H1 (cell line): Measurements from ENCODE around the gene KRTAP19-5. TPM values are rescaled to one million over a fixed set of nuclear protein-coding genes. Genes with fewer than 3 reads are reported as not detected.

ENCODE experiments used
- SP4 ChIP-seq: IDR thresholded peaks from 2 replicates; pipeline ENCODE4 v1.6.1; 2012; ENCODE audit warnings: low read length, inconsistent platforms
- polyA plus RNA-seq, 7 experiments: library from polyadenylated mRNA; depleted of rRNA in 3 of 7; stranded (reverse) in 5 of 7; unstranded in 2 of 7; fragments of >200 nt in 5 of 7; fragments of 200-250 nt in 2 of 7; gene quantifications; 1 replicate in 5 of 7; 2 replicates in 1 of 7; 4 replicates in 1 of 7; pipeline versions ENCODE4 v1.2.1 to v1.2.3, GENCODE V29; 2011 to 2013; ENCODE audit warnings: missing spikeins in 2 of 7, mixed read lengths in 2 of 7
- total RNA-seq: library from RNA; stranded (reverse); fragmentation: NEBNext Ultra II Directional; extraction: Animal tissue kit (Norgen Biotek cat#: 25700); gene quantifications from 2 replicates; pipeline ENCODE4 v1.2.1, GENCODE V29; 2021
- TF ChIP-seq, protein P1 (sequence below): fragments of 300-600 bp; sonication (generic); IDR thresholded peaks from 2 replicates; pipeline ENCODE4 v1.7.1; 2012; ENCODE audit warnings: low read length, moderate library complexity, mild to moderate bottlenecking, inconsistent platforms; ENCODE audit not compliant: insufficient replicate concordance

KRTAP19-5 gene
- total and polyA plus RNA-seq, 2 of the 8 experiments (the other 6 are each of a cell fraction or from before 2014, with no cell fraction given), result not detected

DNA sequence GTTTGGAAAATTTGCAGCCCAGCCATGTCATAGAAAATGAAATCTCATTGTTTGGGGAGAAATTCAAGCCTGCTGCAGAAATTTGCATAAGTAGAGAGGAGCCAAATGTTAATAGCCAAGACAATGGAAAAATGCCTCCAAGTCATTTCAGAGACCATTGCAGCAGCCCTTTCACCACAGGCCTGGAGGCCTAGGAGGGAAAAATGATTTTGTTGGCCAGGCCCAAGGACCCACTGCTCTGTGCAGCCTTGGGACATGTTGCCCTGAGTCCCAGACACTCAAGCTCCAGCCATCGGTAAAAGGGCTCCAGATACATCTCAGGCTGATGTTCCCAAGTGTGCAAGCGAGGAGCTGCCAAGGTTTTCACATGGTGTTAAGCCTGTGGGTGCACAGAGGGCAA, 15.8 kb downstream of the KRTAP19-5 start (continued):
- TF ChIP-seq, protein P1, sequence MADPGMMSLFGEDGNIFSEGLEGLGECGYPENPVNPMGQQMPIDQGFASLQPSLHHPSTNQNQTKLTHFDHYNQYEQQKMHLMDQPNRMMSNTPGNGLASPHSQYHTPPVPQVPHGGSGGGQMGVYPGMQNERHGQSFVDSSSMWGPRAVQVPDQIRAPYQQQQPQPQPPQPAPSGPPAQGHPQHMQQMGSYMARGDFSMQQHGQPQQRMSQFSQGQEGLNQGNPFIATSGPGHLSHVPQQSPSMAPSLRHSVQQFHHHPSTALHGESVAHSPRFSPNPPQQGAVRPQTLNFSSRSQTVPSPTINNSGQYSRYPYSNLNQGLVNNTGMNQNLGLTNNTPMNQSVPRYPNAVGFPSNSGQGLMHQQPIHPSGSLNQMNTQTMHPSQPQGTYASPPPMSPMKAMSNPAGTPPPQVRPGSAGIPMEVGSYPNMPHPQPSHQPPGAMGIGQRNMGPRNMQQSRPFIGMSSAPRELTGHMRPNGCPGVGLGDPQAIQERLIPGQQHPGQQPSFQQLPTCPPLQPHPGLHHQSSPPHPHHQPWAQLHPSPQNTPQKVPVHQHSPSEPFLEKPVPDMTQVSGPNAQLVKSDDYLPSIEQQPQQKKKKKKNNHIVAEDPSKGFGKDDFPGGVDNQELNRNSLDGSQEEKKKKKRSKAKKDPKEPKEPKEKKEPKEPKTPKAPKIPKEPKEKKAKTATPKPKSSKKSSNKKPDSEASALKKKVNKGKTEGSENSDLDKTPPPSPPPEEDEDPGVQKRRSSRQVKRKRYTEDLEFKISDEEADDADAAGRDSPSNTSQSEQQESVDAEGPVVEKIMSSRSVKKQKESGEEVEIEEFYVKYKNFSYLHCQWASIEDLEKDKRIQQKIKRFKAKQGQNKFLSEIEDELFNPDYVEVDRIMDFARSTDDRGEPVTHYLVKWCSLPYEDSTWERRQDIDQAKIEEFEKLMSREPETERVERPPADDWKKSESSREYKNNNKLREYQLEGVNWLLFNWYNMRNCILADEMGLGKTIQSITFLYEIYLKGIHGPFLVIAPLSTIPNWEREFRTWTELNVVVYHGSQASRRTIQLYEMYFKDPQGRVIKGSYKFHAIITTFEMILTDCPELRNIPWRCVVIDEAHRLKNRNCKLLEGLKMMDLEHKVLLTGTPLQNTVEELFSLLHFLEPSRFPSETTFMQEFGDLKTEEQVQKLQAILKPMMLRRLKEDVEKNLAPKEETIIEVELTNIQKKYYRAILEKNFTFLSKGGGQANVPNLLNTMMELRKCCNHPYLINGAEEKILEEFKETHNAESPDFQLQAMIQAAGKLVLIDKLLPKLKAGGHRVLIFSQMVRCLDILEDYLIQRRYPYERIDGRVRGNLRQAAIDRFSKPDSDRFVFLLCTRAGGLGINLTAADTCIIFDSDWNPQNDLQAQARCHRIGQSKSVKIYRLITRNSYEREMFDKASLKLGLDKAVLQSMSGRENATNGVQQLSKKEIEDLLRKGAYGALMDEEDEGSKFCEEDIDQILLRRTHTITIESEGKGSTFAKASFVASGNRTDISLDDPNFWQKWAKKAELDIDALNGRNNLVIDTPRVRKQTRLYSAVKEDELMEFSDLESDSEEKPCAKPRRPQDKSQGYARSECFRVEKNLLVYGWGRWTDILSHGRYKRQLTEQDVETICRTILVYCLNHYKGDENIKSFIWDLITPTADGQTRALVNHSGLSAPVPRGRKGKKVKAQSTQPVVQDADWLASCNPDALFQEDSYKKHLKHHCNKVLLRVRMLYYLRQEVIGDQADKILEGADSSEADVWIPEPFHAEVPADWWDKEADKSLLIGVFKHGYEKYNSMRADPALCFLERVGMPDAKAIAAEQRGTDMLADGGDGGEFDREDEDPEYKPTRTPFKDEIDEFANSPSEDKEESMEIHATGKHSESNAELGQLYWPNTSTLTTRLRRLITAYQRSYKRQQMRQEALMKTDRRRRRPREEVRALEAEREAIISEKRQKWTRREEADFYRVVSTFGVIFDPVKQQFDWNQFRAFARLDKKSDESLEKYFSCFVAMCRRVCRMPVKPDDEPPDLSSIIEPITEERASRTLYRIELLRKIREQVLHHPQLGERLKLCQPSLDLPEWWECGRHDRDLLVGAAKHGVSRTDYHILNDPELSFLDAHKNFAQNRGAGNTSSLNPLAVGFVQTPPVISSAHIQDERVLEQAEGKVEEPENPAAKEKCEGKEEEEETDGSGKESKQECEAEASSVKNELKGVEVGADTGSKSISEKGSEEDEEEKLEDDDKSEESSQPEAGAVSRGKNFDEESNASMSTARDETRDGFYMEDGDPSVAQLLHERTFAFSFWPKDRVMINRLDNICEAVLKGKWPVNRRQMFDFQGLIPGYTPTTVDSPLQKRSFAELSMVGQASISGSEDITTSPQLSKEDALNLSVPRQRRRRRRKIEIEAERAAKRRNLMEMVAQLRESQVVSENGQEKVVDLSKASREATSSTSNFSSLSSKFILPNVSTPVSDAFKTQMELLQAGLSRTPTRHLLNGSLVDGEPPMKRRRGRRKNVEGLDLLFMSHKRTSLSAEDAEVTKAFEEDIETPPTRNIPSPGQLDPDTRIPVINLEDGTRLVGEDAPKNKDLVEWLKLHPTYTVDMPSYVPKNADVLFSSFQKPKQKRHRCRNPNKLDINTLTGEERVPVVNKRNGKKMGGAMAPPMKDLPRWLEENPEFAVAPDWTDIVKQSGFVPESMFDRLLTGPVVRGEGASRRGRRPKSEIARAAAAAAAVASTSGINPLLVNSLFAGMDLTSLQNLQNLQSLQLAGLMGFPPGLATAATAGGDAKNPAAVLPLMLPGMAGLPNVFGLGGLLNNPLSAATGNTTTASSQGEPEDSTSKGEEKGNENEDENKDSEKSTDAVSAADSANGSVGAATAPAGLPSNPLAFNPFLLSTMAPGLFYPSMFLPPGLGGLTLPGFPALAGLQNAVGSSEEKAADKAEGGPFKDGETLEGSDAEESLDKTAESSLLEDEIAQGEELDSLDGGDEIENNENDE, result no peak
- no peak for TF ChIP-seq SP4
